ENCODE measurements around the gene SENP7. TPM values are rescaled to one million over a fixed set of nuclear protein-coding genes. Genes with fewer than 3 reads are reported as not detected.
"Not testable (repeated sequence)": the region's sequence is repeated elsewhere in the genome, so short reads cannot be mapped to it uniquely, and the experiment has no call there.

SENP7 gene
- polyA plus RNA-seq, 1 of the 3 experiments (the other 2 are of a cell fraction), result 2.7 TPM

DNA sequence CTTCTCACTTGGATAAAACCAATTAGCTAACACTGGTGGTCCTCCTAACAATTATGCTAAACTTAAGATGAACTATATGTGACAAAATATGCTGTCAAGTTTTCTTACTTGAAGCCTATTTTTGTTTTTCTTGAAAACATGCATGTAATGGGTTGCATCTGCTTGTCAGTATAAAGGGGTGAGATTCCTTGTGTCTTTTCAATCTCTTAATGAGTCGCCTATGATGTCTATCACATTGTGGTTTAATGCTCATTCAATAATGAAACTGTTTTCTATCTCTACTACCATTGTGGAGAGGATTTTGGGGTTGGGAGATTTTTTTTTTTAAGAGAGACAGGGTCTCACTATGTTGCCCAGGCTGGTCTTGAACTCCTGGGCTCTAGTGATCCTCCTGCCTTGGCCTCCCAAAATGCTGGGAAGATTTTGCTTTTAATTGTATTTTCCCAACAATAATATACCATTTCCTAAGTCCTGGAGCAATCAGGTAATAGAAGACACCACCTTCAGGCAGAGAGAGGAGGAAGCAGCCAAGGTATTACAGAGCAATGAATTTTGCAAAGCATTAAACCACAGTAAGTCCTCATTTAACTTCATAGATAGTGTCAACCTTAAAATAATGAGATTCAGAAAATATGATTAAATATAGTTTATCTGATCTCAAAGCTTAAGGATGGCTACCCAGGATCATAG is 31.3 kb upstream of the SENP7 start:
- H3K9ac ChIP-seq, result no peak overlapping the region
- no peaks in the 10 kb centered on the region for H3K9me2 ChIP-seq
- WGBS (ENCODE audit: low lambda C conversion rate), result 44% methylated on average over 1 of the region's 1 CpG
- H3K27me3 ChIP-seq (ENCODE audit: insufficient read depth), result no peaks in the 10 kb centered on the region
- no peak for DNase-seq
- no peak for TF ChIP-seq MEF2A (IDR thresholded peaks at IDR 0.05; ENCODE audit: borderline replicate concordance, low read depth)
- no peaks in the 10 kb centered on the region for H3K9me3 ChIP-seq
- POLR2A ChIA-PET, result interaction anchor here (0.6 kb wide), 1 partner anchor 18 kb away, joined by 3 read pairs; no protein-coding TSS in a partner anchor
- no peak overlapping the region for H3K4me2 ChIP-seq
- CTCF ChIA-PET, result interaction anchor here (0.9 to 1.5 kb wide), 2 partner anchors 15 to 29 kb away, joined by 4 read pairs; no protein-coding TSS in a partner anchor
- H3K79me2 ChIP-seq (ENCODE audit: insufficient read depth), result no peaks in the 10 kb centered on the region
- H3K36me3 ChIP-seq (replicated peaks in 1 of 2; ENCODE audit: control insufficient read depth in 1 of 2, insufficient read depth in 2 of 2, low read length in 1 of 2), result no peaks in the 10 kb centered on the region
- no peak overlapping the region for H2AFZ ChIP-seq (ENCODE audit: low read depth)
- no peaks in the 10 kb centered on the region for H3F3A ChIP-seq (replicated peaks; ENCODE audit: insufficient read depth)
- no peaks in the 10 kb centered on the region for H4K20me1 ChIP-seq (ENCODE audit: insufficient read depth)
- H3K4me3 ChIP-seq (ENCODE audit: low read depth in 2 of 2, low read length in 1 of 2), result no peak overlapping the region
- no peak overlapping the region for H3K27ac ChIP-seq (ENCODE audit: low read depth in 2 of 2, low read length in 1 of 2)
- H3K4me1 ChIP-seq (ENCODE audit: control insufficient read depth in 1 of 2, insufficient read depth in 2 of 2, low read depth in 1 of 2, low read length in 1 of 2), result no peaks in the 10 kb centered on the region

DNA sequence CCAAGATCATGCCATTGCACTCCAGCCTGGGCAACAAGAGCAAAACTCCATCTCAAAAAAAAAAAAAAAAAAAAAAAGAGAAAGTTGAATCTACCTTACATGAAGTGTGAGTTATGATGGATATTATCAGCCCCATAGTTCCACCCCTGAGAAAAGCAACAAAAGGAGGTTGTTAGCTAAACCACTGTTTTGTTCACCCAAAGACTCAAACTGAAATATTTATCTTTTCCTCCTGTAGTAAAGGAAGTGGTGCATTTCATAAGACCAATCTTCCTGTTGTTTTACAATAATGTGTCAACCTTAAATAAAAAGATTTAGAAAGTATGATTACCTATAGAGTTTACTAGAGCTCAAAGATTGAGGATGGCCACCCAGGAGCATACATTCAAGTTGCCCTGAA is 29.9 kb upstream of the SENP7 start:
- Histone ChIP-seq H3F3A (replicated peaks; ENCODE audit: insufficient read depth) (no peaks in the 10 kb centered on the region), H3K4me1 (ENCODE audit: control insufficient read depth in 1 of 2, insufficient read depth in 2 of 2, low read depth in 1 of 2, low read length in 1 of 2) (no peaks in the 10 kb centered on the region), H3K36me3 (replicated peaks in 1 of 2; ENCODE audit: control insufficient read depth in 1 of 2, insufficient read depth in 2 of 2, low read length in 1 of 2) (no peaks in the 10 kb centered on the region), H3K9ac (no peak overlapping the region), H3K4me2 (no peak overlapping the region), H4K20me1 (ENCODE audit: insufficient read depth) (no peaks in the 10 kb centered on the region), H2AFZ (ENCODE audit: low read depth) (no peak overlapping the region), H3K9me3 (no peaks in the 10 kb centered on the region), H3K4me3 (ENCODE audit: low read depth in 2 of 2, low read length in 1 of 2) (no peak overlapping the region), H3K79me2 (ENCODE audit: insufficient read depth) (no peaks in the 10 kb centered on the region), H3K27me3 (ENCODE audit: insufficient read depth) (no peaks in the 10 kb centered on the region), H3K9me2 (no peaks in the 10 kb centered on the region), H3K27ac (ENCODE audit: low read depth in 2 of 2, low read length in 1 of 2) (no peak overlapping the region)
- no peak for DNase-seq
- CTCF ChIA-PET, result interaction anchor here (1.5 kb wide), 1 partner anchor 13 kb away, joined by 4 read pairs; no protein-coding TSS in a partner anchor
- POLR2A ChIA-PET, result no interaction called here
- no peak for TF ChIP-seq GABPA (IDR thresholded peaks at IDR 0.05; ENCODE audit: low read depth)
- TF ChIP-seq TCF12 (IDR thresholded peaks at IDR 0.05), result no peak
- TF ChIP-seq USF1 (IDR thresholded peaks at IDR 0.05; ENCODE audit: borderline replicate concordance, low read depth), result no peak
- no peak for TF ChIP-seq MEF2A (IDR thresholded peaks at IDR 0.05; ENCODE audit: borderline replicate concordance, low read depth)
- TF ChIP-seq SIN3A (IDR thresholded peaks at IDR 0.05; ENCODE audit: borderline replicate concordance, low read depth, low read length), result no peak
- TF ChIP-seq RAD21 (IDR thresholded peaks at IDR 0.05; ENCODE audit: low read length), result no peak
- no peak for TF ChIP-seq RXRA (IDR thresholded peaks at IDR 0.05; ENCODE audit: borderline replicate concordance, low read depth)
- no peak for TF ChIP-seq YY1 (IDR thresholded peaks at IDR 0.05; ENCODE audit: low read depth)
- no peak for TF ChIP-seq TAF1 (IDR thresholded peaks at IDR 0.05; ENCODE audit: borderline replicate concordance, low read depth, low read length)
- no peak for TF ChIP-seq FOXJ3 (CRISPR knock-in tag; IDR thresholded peaks at IDR 0.05)
- no peak for TF ChIP-seq TEAD4 (IDR thresholded peaks at IDR 0.05; ENCODE audit: borderline replicate concordance, insufficient read depth)
- TF ChIP-seq JUND (IDR thresholded peaks at IDR 0.05), result no peak
- no peak for TF ChIP-seq SMC3 (IDR thresholded peaks at IDR 0.05; ENCODE audit: low read depth, low read length)
- TF ChIP-seq EZH2phosphoT487 (IDR thresholded peaks at IDR 0.05; ENCODE audit: borderline replicate concordance, low read depth), result no peak

GRCh38 chr3:101536955-101537354 is 23.9 kb upstream of the SENP7 start:
- H3K9me3 ChIP-seq; H3K9ac ChIP-seq; H3F3A ChIP-seq (replicated peaks; ENCODE audit: insufficient read depth); H3K79me2 ChIP-seq (ENCODE audit: insufficient read depth); H2AFZ ChIP-seq (ENCODE audit: low read depth); H3K36me3 ChIP-seq (replicated peaks in 1 of 2; ENCODE audit: control insufficient read depth in 1 of 2, insufficient read depth in 2 of 2, low read length in 1 of 2); CTCF ChIA-PET; H3K9me2 ChIP-seq; POLR2A ChIA-PET; H3K4me1 ChIP-seq (ENCODE audit: control insufficient read depth in 1 of 2, insufficient read depth in 2 of 2, low read depth in 1 of 2, low read length in 1 of 2); H3K4me2 ChIP-seq; H3K27me3 ChIP-seq (ENCODE audit: insufficient read depth); H3K27ac ChIP-seq (ENCODE audit: low read depth in 2 of 2, low read length in 1 of 2); DNase-seq; H4K20me1 ChIP-seq (ENCODE audit: insufficient read depth); H3K4me3 ChIP-seq (ENCODE audit: low read depth in 2 of 2, low read length in 1 of 2): not testable (repeated sequence)
- 68% methylated on average over 1 of the region's 1 CpG for whole genome bisulfite sequencing (ENCODE audit: low lambda C conversion rate)

Measured in SK-N-SH (cell line).